ENCODE data around the gene PSMC3IP.
A peak's percentile ranks its signal among the peaks of the same experiment; 100 is the strongest.
"Not testable (repeated sequence)": the region's sequence is repeated elsewhere in the genome, so short reads cannot be mapped to it uniquely, and the experiment has no call there.

The PSMC3IP gene

DNA sequence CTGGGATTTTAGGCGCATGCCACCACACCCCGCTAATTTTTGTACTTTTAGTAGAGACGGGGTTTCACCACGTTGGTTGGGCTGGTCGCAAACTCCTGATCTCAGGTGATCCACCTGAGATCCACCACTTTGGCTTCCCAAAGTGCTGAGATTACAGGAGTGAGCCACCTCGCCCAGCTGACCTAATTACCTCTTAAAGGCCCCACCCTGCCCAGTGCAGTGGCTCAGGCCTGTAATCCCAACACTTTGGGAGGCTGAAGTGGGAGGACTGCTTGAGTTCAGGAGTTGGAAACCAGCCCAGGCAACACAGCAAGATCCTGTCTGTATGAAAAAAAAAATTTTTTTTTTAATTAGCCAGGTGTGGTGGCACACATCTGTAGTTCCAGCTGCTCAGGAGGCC, 18.5 kb downstream of the PSMC3IP start:
- no peak for DNase-seq

DNA sequence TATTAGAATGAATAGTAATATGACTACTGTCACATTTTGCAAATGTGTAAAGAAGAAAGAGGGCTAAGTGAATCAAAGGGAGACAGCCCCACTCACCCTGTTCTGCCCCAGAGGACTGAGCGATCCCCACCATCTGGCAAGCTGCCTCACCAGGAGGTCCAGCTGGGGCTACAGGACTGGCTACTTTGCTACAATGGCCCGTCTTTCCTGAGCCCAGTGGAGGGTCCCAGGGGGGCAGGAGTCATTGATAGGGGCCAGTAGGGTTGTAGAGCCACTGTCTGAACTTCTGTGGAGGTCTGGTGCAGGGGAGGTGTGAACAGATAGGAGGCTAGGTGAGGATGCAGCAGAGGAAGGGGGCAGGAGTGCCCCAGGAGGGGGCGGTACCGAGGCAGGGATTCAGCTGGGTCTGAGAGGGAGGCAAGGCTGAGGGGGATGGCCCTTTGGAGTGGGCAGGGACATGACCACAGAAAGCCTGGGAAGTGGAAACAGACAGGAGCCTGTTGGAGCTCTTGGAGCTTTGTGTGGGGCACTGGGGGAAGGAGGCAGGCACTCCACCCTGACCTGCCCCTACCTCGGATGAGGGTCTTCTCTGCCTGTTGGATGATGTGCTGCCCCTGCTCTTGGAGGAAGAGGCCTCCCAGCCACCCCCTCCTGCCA, 21.4 kb downstream of the PSMC3IP start:
- DNase-seq: not testable (repeated sequence)

GRCh38 chr17:42555122-42555622, 22.4 kb downstream of the PSMC3IP start:
- DNase-seq: no peak

GRCh38 chr17:42554250-42555121, 23.0 kb downstream of the PSMC3IP start:
- peak; percentile 66 for DNase-seq

DNA sequence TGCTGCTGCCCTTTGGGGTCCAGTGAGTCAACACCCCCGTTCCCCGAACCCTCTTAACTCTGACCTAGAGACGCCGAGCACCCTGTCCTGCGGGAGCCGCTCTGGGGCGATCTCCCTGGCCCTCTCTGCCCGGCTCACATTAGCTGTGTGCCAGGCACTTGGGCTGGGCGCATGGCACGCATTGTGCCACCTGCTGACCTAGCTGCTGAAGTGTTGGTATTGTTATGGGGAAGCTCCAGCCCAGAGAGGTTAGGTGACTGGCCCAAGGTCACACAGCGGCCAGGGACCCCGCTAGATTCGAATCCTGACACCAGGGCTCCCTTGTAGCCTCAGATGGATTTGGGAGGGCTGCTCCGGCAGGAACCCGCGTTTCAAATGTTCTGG, 23.7 kb downstream of the PSMC3IP start:
- peak; percentile 16 for DNase-seq

- no peak for DNase-seq
Measured at GRCh38 chr17:42553161-42553818, 24.2 kb downstream of the PSMC3IP start.

DNA sequence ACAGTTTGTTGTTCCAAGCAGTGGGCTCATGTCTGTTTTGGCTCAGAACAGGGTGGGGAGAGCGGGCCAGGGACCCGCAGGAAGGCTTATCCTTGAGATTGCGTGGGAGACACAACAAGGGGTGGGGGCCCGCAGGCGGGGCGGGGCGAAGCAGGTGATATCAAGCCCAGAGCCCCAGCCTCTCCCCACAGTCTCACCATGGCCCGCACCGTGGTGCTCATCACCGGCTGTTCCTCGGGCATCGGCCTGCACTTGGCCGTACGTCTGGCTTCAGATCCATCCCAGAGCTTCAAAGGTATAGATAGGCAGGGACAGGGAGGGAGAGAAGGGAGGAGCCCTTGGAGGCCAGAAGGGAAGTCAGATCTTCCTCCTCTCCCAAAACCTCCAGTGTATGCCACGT, 24.8 kb downstream of the PSMC3IP start, which contains the start of gene HSD17B1:
TSS of gene HSD17B1 (plus strand) at position 188 of the 400 bp plus-strand sequence. CDS start at position 199, 11 bp downstream.
- DNase-seq: not testable (repeated sequence)

DNA sequence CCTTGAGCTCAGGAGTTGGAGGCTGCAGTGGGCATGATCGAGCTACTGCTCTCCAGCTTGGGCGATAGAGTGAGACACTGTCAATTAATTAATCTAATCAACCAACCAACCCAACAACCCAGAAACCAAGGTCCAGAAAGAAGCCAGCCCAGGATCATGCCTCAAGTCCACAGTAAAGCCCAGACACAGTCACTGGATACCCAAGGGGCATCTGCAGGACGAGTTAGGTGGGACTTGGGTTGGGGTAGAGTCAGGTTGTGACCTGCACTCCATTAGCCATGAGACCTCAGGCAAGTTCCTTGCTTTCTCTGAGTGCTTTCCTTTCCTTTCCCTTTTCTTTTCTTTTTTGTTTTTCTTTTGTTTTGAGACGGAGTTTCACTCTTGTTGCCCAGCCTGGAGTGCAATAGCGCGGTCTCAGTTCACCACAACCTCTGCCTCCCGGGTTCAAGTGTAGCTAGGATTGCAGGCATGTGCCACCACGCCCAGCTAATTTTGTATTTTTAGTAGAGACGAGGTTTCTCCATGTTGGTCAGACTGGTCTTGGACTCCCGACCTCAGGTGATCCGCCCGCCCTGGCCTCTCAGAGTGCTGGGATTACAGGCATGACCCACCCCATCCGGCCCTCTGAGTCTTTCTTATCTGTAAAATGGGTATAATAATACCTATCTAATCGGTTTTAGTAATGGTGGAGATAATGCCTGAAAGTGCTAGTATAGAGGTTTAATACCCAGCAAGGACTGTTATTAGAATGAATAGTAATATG, 28.4 kb downstream of the PSMC3IP start:
- no peak for DNase-seq

GRCh38 chr17:42548070-42548837, 29.3 kb downstream of the PSMC3IP start:
- peak; percentile 75 for DNase-seq

DNA sequence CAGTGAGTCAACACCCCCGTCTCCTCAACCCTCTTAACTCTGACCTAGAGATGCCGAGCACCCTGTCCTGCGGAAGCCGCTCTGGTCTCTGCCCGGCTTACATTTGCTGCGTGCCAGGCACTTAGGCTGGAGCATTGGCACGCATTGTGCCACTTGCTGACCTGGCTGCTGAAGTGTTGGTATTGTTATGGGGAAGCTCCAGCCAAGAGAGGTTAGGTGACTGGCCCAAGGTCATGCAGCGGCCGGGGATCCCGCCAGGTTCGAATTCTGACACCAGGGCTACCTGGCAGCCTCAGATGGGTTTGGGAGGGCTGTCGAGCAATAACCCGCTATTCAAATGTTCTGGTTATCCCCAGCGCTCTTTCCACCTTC, 29.8 kb downstream of the PSMC3IP start:
- DNase-seq: no peak

GRCh38 chr17:42547001-42547461, 30.5 kb downstream of the PSMC3IP start:
- no peak for DNase-seq

DNA sequence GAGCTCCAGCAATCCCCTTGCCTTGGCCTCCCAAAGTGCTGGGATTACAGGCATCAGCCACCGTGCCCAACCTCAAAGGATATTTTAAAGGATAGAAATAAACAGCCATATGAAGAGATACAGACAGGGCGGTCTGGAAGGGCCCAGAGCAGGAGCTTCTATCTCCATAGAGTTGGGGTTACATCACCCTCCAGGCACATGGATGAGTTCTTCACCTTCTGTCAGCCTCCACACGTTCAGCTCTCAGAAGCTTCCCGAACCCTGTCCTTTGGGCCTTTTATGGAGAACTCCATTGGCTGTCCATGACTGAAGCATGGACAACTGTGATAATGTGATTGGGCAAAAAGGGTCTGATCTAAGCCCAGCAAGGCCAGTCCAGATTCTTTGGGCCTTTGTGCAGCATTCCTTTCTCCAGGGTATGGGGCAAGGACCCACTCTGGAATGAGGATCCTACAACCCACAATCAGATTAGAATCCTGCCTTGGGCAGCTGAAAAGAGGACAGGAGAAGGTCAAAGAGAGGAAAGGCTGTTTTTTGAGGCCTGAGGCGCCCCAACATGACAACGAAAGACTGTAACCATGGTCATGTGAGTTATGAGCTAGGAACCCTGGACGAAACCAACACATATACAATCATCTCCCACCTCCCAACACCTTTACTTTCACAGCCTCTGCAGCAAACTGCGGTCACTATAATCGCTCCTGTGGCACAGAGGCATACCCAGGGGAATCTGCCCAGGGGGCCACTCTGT, 31.6 kb downstream of the PSMC3IP start:
- DNase-seq: not testable (repeated sequence)

DNA sequence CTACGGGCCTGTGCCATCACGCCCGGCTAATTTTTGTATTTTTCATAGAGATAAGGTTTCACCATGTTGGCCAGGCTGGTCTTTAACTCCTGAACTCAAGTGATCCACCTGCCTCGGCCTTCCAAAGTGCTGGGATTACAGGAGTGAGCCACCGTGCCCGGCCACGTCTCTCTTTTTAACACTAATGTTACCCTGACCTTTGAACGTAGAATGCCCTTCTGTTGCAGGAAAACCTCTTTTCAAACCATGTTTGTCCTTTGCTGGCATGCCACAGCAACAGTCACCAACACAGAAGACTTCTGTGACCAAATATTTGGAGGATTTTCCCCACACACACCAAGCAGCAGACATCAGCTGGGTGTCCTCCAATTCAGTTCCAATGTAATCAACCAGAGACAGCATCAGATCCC, 32.6 kb downstream of the PSMC3IP start:
- DNase-seq: no peak

- DNase-seq: no peak
Measured at GRCh38 chr17:42543190-42544079, 34.1 kb downstream of the PSMC3IP start.

DNA sequence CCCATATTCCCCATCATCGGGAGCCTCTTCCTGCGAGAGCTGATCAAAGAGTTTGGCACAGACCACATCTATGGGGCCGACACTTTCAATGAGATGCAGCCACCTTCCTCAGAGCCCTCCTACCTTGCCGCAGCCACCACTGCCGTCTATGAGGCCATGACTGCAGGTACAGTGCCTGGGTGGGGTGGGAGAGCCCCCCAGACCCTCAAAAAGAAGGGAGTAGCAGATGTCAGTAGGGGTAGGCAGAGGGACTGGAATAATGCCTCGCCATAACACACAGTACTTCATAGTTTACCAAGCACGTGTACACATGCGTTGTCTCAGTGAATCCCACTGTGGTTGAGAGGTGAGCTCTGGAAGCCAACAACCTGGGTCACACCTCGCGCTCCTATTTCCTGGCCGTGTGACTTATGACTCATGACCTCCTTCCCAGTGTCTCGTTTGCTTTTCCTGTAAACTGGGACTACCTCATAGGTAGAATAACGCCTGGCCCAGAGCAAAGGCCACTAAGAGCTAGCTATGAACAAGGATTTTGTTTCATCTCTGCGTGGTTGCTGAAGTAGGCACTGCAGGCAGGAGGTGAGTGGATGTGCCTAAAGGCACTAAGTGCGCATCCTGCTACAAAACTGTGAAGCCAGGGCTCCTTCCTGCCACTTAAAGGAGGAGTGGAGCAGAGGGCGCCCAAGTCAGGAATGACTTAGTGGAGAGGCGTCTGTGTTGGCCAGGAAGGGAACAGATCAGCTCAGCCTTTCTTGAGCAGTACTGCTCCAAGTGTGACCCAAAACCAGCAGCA, 36.3 kb downstream of the PSMC3IP start:
- no peak for DNase-seq

GRCh38 chr17:42540558-42540957, 37.0 kb downstream of the PSMC3IP start:
- DNase-seq: not testable (repeated sequence)

DNA sequence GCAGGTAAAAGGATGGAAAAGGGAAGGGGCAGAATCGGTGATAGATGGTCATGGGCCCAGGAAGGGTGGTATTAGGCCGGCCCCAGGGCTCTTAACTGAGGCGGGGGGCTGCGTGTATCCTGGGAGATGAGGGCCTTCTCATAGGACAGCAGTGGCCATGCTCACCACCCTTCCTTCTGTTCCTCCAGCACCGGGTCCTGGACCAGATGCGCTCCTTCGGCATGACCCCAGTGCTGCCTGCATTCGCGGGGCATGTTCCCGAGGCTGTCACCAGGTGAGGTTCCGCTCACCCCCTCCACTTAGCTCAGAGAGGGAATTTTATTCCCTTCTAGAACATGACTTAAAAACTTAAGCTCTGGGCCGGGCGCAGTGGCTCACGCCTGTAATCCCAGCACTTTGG, 39.0 kb downstream of the PSMC3IP start:
- DNase-seq: no peak

GRCh38 chr17:42537826-42538451, 39.6 kb downstream of the PSMC3IP start:
- no peak for DNase-seq
